Inferior parietal cortex (tissue), 1 donor: ENCODE measurements around the gene KCTD13.
A peak's percentile ranks its signal among the peaks of the same experiment; 100 is the strongest.
"Not testable (repeated sequence)": the region's sequence is repeated elsewhere in the genome, so short reads cannot be mapped to it uniquely, and the experiment has no call there.

Experiments used
- DNase-seq: peaks from one replicate; pipeline ENCODE4 v3.0.0-alpha.2; 2016; ENCODE audit errors: extremely low spot score

Gene KCTD13

DNA sequence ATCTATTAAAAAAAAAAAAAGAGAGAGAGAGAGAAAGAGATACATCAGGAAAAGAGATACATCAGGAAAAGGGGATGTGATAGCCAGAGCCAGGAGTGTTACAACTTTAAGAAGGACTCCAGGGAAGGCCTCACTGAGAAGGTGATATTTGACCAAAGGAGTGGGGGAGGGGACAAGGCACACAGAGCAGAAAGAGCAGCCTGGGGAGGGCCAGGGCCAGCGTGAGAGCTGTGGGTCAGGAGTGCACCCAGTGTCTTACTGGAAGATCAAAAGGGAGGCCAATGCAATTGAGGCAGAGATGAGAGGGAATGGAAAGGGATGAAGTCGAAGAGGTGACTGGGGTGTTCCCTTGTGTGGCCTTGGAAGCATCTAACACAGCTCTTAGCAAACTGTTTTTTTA lies 18.1 kb downstream of the KCTD13 start:
- DNase-seq = no peak

DNA sequence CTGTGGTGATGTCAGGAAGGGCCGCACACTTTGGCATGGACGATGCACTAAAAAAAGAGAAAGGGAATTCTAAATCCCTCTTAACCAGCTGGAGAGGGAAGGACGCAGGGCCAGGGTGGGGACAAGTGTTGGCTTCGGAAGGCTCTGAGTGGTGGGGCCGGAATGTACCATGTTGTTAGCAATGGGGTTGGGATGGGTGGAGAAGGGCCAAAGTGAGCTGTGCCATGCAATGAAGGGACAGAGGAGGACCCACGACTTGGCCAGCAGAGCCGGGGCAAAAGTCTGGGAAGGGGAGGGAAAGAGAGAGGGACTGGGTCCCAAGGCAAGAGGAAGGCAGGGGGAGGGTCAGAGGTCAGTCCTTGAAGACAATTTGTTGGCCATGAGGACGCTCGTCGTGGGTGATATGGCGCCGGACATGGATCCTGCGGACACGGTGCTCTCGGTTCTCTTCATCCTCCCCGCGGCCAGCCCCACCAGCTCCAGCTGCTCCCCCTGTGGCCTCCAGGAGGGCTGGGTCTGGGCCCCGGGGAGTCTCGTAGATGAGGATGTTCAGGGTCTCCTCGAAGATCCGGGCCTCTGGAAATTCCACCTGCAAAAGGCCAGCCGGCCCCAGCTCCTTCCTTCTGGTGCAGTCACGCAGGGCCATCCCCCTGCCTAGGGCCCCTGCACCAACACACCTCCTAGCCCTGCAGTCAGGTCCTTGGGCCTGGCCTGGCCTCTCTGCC lies 19.3 kb downstream of the KCTD13 start:
- DNase-seq = no peak

DNA sequence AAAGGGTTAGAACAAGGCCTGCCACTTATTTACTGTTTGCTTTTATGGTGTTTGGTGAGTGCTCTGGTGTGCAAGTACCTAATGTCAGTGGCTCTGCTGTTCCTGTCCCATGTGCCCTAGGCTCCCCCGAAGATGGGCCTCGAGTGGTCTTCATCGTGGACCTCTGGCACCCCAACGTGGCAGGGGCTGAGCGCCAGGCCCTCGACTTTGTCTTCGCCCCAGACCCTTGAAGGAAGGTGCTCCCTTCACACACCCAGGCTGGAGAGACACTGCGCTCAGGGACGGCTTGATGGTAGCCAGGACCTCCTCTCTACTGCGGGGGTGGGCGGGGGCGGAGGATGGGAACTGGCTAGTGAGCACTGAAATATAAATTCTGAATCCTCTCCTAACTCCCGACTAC lies 20.4 kb downstream of the KCTD13 start:
- no peak for DNase-seq

DNA sequence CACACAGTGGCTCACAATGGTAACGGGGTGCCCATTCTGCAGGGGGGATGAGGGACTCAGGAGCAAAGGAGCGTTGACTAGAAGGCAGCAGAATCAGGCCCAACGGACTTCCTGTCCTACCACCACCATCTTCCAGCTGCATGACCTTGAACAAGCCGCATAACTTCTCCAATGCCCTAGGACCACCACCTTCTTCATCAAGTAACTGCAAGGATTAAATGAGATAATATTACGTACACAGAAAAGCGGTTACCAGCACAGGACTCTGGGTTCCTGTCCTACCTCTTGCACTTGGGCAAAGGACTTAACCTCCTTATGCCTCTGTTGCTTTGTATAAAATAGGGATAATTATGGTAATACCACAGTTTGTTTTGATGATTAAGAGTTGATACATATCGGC lies 21.1 kb downstream of the KCTD13 start:
- DNase-seq = no peak

DNA sequence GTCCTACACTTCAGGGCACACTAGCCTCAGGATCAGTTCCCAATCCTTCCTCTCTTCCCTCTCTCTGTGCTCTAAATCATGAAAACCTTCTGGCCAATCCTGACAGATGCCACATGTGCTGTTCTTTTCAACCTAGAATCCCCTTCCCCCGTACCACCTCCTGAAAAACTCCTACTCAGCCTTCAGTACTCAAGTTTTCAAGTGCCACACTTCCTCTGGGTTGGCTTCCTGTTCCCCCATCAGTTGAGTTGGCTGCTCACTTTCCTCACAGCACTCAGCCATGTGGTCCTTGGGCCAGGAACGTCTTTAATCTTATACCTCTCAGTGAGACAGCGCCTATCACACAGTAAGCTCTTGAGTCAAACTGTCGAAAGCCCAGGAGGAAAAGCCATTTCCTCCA lies 22.4 kb downstream of the KCTD13 start:
- no peak for DNase-seq

DNA sequence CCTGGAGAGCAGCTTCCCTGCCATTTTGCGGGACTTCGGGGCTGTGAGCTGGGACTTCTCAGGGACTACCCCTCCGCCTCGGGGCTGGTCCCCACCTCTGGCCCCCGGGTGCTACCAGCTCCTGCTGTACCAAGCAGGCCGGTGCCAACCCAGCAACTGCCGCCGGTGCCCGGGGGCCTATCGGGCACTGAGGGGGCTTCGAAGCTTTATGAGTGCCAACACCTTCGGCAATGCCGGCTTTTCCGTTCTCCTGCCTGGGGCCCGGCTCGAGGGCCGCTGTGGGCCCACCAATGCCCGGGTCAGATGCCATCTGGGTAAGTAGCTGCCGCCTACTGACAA lies 24.4 kb downstream of the KCTD13 start:
- no peak for DNase-seq

DNA sequence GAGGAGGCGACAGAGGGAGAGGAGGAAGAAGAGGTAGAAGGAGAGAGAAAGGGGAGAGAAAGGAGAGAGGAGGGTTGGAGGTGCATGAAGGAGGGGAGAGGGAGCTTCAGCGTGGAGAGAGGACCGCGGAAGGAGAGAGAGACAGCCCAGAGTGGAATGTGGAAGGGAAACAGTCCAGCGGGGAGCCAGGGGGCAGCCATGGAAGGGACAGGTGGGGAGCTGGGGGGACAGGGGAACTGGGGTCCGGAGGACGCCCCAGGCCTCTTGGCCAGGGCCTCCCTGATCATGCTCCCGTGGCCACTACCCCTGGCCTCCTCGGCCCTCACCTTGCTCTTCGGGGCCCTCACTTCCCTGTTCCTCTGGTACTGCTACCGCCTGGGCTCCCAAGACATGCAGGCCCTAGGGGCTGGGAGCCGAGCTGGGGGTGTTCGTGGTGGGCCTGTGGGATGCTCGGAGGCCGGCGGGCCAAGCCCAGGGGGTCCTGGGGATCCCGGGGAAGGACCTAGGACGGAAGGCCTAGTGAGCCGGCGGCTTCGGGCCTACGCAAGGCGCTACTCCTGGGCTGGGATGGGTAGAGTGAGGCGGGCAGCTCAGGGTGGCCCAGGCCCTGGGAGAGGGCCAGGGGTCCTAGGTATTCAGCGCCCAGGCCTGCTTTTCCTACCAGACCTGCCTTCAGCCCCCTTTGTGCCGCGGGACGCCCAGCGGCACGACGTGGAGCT lies 25.0 kb downstream of the KCTD13 start:
- no peak for DNase-seq

DNA sequence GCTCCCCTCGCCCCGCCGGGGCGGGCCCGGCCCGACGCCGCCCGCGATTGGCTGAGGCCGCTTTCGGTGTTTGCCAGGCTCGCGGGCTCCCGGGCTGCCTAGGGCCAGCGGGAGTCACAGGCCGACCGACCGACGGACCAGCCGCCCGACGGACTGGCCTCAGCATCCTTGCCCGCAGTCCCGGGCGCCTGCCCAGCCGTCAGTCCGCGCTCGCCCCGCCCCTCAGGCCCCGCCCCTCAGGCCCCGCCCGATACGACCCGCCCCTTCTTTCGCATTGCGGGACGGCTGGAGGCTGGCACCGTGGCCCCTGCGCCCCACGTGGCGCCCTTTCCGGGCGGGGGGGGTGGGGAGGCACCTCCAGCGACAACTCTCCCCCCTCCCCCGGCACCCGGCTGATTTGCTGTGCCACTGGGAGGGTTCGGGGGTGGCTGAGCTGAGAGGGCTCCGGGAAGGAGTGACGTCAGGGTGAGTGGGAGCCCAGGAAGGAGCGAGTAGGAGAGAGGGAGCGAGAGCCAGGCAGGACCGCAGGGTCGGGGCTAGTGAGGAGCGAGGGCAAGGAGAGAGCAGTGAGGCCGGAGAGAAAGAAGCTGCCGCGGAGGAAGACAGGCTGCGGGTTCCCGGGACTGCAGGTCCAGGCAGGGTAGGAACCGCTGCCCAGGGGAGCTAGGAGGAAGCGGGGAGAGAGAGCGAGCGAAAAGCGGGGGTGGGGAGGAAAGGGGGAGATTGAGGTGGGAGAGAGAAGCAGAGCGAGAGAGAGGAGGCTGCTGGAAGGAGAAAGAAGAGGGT lies 25.7 kb downstream of the KCTD13 start, which contains the start of gene ASPHD1:
Gene ASPHD1 (plus strand): TSS at position 387 of the 786 bp plus-strand sequence. CDS start 484 bp downstream, outside the sequence.
- DNase-seq = peak; percentile 78

GRCh38 chr16:29899516-29900101 lies 26.4 kb downstream of the KCTD13 start, which contains the start of gene SEZ6L2:
Gene SEZ6L2, minus strand, starts transcription at chr16:29899550. Its CDS starts 531 bp downstream, at chr16:29899019.
- DNase-seq = peak; percentile 74

- no peak for DNase-seq
These were observed 27.1 kb downstream of the KCTD13 start for GRCh38 chr16:29898804-29899515.

DNA sequence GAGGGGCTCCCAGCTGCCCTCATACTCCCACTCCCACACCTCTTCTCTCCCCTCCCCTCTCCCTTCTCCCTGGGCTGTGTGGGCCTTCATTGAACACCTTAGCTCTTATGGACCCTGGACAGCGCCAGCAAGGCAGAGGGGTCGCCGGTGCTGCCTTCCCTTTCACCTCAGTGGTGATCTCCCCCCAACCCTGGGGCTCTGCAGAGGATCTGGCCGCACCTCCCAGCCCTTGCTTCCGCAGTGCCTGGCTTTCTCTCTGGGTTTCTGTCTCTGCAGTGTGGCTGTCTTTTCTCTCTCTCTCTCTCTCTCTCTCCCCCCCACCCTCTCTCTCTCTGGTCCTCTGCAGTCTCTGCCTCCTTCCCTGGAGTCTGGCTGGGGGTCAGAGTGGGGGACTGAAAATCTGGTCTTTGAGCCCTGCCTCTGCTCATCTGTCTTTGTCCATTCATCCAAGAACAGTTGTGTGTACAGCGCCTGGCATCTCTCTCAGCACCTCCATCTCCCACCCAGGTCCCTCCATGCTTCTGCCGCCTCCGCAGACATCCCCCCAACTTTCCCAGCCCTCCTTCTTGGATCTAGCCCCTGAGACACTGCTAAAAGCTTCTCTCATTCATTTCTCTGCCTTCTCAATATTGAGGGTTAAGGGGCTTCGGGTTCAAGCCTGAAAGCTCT lies 27.8 kb downstream of the KCTD13 start:
- DNase-seq = no peak

GRCh38 chr16:29897333-29897732 lies 28.7 kb downstream of the KCTD13 start:
- DNase-seq = no peak

GRCh38 chr16:29896841-29897240 lies 29.2 kb downstream of the KCTD13 start:
- no peak for DNase-seq

DNA sequence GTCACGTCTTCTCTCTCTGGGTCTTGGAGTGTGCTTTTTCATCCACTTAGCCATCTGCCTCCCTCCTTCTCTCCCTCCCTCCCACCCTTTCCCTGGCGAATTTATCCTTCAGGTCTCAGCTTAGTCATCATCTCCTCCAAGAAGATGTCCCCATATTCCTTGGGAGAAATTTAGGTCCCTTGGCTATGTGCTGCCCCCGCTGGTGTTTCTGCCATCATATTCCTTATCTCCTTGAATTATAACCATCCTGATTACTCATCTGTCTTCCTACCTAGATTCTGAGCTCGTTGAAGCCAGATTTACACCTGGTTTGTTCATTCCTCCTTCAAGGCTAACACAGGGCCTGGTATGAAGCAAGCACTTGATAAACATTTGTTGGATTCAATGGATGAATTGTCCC lies 31.7 kb downstream of the KCTD13 start:
- DNase-seq = no peak

DNA sequence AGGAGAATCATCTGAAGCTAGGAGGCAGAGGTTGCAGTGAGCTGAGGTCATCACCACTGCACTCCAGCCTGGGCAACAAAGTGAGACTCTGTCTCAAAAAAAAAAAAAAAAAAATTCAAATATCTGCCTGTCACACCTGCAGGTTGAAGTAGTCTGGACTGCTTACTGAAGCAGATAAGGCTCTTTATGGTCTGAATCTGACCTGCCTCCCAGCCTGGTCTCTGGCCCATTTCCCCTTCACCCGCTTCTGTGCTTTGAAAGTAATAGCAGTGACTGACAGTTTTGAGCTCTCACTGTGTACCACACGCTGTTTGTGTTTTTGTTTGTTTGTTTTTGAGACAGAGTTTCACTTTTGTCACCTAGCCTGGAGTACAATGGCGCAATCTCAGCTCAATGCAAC lies 32.5 kb downstream of the KCTD13 start:
- DNase-seq = no peak

DNA sequence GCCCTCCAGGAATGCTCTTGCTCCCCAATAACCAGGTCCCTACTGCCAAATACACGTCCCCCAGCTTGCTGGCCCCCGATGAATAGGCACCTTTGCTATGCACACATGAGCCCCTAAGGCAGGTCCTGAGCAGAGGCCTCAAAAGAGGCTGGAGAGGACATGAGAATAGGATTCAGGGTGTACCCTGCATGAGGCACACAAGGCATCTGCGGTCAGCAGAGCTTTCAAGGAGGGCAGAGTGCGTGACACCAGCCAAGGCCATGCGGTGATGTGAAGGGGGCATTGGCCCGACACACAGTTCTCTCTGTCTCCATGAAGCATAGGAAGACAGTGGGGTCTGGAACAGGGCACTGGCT lies 33.6 kb downstream of the KCTD13 start:
- DNase-seq = no peak

- no peak for DNase-seq
These were observed 34.2 kb downstream of the KCTD13 start for GRCh38 chr16:29891525-29892457.

DNA sequence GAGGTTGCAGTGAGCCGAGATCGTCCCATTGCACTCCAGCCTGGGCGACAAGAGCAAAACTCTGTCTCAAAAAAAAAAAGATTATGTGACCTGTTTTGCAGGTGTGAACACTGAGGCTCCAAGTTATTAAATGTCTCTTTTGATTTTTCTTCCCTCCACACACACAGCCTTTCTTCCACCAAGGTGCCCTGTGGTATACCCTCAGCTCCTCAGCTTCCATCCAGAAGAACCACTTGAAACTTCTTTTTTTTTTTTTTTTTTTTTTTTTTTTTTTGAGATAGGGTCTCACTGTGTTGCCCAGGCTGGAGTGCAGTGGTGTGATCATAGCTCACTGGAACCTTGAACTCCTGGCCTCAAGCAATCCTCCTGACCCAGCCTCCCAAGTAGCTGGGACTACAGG lies 36.7 kb downstream of the KCTD13 start:
- not testable (repeated sequence) for DNase-seq

DNA sequence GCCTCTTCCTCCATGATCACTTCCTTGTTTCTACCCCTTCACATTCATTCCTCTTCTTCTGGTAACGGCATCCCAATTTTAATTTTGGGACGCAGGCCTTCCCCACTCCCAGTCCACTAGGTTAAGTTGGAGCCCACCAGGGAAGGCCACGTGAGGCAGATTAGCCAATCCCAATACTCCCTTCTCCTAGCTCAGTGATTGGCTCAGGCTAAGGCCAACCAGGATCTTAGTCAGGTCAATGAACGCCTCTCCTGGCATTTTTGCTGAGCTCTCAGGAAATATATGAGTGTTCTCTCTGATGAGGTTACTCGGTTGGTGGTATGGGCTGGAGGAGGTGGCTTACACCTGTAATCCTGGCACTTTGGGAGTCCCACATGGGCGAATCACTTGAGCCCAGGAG lies 42.0 kb downstream of the KCTD13 start:
- DNase-seq = no peak

GRCh38 chr16:29881050-29881449 lies 45.0 kb downstream of the KCTD13 start:
- no peak for DNase-seq
